GM13976 (cell line): ENCODE data around the gene RBM20.
"Not testable (repeated sequence)": the region's sequence is repeated elsewhere in the genome, so short reads cannot be mapped to it uniquely, and the experiment has no call there.

ENCODE experiments used
- DNase-seq: peaks from one replicate; pipeline ENCODE4 v3.0.0; 2012; ENCODE audit warnings: low spot score
- CTCF ChIP-seq: IDR thresholded peaks from 2 replicates; pipeline ENCODE4 v1.5.1; 2012; ENCODE audit warnings: borderline replicate concordance, mild to moderate bottlenecking; ENCODE audit not compliant: insufficient read depth; ENCODE audit errors: extremely low read depth, missing control alignments, control extremely low read depth
- in situ Hi-C: fragments of 300-500 bp; cut with MboI; formaldehyde crosslinking; loops from one replicate; pipeline ENCODE4 v1.12.0; 2022; ENCODE audit warnings: low sequenced_read_pairs, mixed read lengths, inconsistent platforms; ENCODE audit not compliant: unreplicated experiment

RBM20 gene

GRCh38 chr10:110765513-110766319, 121.6 kb downstream of the RBM20 start:
- TF ChIP-seq CTCF = no peak
- in situ Hi-C loops = no loop called here

GRCh38 chr10:110767601-110768000, 123.5 kb downstream of the RBM20 start:
- in situ Hi-C loops, DNase-seq: not testable (repeated sequence)

More at GRCh38 chr10:110765513-110766319, 121.6 kb downstream of the RBM20 start:
- no peak for DNase-seq

- TF ChIP-seq CTCF = no peak
- in situ Hi-C loops = no loop called here
- no peak for DNase-seq
These were observed 126.1 kb downstream of the RBM20 start for GRCh38 chr10:110770243-110770642.

GRCh38 chr10:110771486-110771885, 127.3 kb downstream of the RBM20 start:
- in situ Hi-C loops = no loop called here
- TF ChIP-seq CTCF = no peak
- DNase-seq = no peak

GRCh38 chr10:110771991-110772390, 127.9 kb downstream of the RBM20 start:
- in situ Hi-C loops = no loop called here
- DNase-seq = no peak
- TF ChIP-seq CTCF = no peak

GRCh38 chr10:110772454-110773025, 128.4 kb downstream of the RBM20 start:
- no peak for TF ChIP-seq CTCF
- DNase-seq = no peak
- in situ Hi-C loops = no loop called here

- DNase-seq = no peak
- in situ Hi-C loops = no loop called here
- TF ChIP-seq CTCF = no peak
These were observed 129.5 kb downstream of the RBM20 start for GRCh38 chr10:110773693-110774068.
